ENCODE measurements around the gene ABR.
"Not testable (repeated sequence)": the region's sequence is repeated elsewhere in the genome, so short reads cannot be mapped to it uniquely, and the experiment has no call there.

DNA sequence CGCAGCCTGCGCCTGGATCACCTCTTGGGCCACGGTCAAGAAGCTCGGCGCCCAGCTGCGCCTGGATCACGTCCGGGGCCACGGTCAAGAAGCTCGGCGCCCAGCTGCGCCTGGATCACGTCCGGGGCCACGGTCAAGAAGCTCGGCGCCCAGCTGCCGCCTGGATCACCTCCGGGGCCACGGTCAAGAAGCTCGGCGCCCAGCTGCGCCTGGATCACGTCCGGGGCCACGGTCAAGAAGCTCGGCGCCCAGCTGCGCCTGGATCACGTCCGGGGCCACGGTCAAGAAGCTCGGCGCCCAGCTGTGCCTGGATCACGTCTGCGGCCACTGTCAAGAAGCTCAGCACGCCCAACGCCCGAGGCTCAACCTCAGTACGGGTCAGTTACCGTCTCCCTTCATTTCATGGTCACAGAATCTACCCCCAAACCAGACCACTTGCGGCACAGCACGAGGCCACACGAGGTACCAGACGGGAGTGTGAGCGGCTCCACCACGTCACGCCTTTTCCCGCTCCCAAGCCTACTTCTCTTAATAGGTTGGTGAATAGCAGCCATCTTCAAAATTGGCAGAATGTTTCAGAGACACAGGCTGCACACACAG lies 131.2 kb downstream of the ABR start:
- TF ChIP-seq, protein P1, sequence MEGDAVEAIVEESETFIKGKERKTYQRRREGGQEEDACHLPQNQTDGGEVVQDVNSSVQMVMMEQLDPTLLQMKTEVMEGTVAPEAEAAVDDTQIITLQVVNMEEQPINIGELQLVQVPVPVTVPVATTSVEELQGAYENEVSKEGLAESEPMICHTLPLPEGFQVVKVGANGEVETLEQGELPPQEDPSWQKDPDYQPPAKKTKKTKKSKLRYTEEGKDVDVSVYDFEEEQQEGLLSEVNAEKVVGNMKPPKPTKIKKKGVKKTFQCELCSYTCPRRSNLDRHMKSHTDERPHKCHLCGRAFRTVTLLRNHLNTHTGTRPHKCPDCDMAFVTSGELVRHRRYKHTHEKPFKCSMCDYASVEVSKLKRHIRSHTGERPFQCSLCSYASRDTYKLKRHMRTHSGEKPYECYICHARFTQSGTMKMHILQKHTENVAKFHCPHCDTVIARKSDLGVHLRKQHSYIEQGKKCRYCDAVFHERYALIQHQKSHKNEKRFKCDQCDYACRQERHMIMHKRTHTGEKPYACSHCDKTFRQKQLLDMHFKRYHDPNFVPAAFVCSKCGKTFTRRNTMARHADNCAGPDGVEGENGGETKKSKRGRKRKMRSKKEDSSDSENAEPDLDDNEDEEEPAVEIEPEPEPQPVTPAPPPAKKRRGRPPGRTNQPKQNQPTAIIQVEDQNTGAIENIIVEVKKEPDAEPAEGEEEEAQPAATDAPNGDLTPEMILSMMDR (IDR thresholded peaks at IDR 0.05; ENCODE audit: borderline replicate concordance, extremely low read depth, low read length, poor library complexity, severe bottlenecking) = not testable (repeated sequence)
- not testable (repeated sequence) for TF ChIP-seq EZH2 (IDR thresholded peaks at IDR 0.05; ENCODE audit: borderline replicate concordance, low read depth, low read length, severe bottlenecking)

Data from DND-41 (cell line).